CD4-positive, alpha-beta T cell treated with Interleukin-17A for 4 hours (primary cell): Measurements from ENCODE around the gene FRMD8.

ENCODE experiments used
- DNase-seq: peaks from one replicate; pipeline ENCODE4 v3.0.0-alpha.2; 2020; ENCODE audit warnings: mixed read lengths

FRMD8 gene

GRCh38 chr11:65416341-65416824, 29.9 kb downstream of the FRMD8 start:
- peak; percentile 95 for DNase-seq

GRCh38 chr11:65416841-65417701, 30.6 kb downstream of the FRMD8 start:
- peak; percentile 55 for DNase-seq

- DNase-seq, result peak; percentile 67
These were observed 31.4 kb downstream of the FRMD8 start for GRCh38 chr11:65417702-65418430.

- DNase-seq, result peak; percentile 41
These were observed 31.9 kb downstream of the FRMD8 start for GRCh38 chr11:65418431-65418680.

- peak; percentile 81 for DNase-seq
These were observed 32.4 kb downstream of the FRMD8 start for GRCh38 chr11:65418681-65419459.

GRCh38 chr11:65419460-65419771, 33.0 kb downstream of the FRMD8 start:
- no peak for DNase-seq

- DNase-seq, result peak; percentile 75
These were observed 33.5 kb downstream of the FRMD8 start for GRCh38 chr11:65419772-65420481.

GRCh38 chr11:65420506-65420905, 34.1 kb downstream of the FRMD8 start:
- DNase-seq, result peak; percentile 4

GRCh38 chr11:65420979-65421793, 34.7 kb downstream of the FRMD8 start:
- DNase-seq, result peak; percentile 86

GRCh38 chr11:65421794-65422632, 35.6 kb downstream of the FRMD8 start:
- peak; percentile 91 for DNase-seq

GRCh38 chr11:65422633-65423515, 36.4 kb downstream of the FRMD8 start, which contains the start of gene NEAT1:
Gene NEAT1 (plus strand): TSS chr11:65422798.
- peak; percentile 92 for DNase-seq

- peak; percentile 65 for DNase-seq
These were observed 37.2 kb downstream of the FRMD8 start for GRCh38 chr11:65423516-65424204.

- DNase-seq, result peak; percentile 70
These were observed 38.0 kb downstream of the FRMD8 start for GRCh38 chr11:65424205-65425104.

GRCh38 chr11:65425105-65425970, 38.9 kb downstream of the FRMD8 start:
- DNase-seq, result peak; percentile 83

GRCh38 chr11:65425971-65426838, 39.8 kb downstream of the FRMD8 start:
- peak; percentile 28 for DNase-seq
